ENCODE measurements around the gene PI4KB.
A peak's percentile ranks its signal among the peaks of the same experiment; 100 is the strongest.

The PI4KB gene

DNA sequence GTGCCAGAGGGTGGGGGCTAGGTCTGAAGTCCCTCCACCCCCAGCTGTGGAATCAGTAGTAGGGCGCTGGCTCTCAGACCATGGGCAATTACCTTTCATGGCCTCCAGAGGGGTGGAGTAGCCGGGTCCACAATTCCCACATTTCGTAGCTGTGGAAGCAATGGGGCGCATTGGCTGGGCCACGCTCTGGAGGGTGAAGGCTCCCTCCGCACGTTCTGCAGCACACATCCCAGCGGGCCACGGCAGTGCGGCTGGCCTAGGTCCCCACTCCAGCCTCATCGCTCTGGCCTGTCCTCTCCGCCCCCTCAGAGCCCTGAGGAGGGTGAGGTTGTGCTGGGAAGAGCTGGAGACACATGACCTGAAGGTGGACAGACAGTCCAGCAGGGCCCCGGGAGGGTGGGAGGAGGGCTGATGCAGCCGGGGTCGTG, 42.4 kb upstream of the PI4KB start:
- H3K27me3 Mint-ChIP-seq (ENCODE audit: low read depth) = no peaks in the 10 kb centered on the region
- no peak overlapping the region for H3K27ac Mint-ChIP-seq
- TF ChIP-seq, protein P1, sequence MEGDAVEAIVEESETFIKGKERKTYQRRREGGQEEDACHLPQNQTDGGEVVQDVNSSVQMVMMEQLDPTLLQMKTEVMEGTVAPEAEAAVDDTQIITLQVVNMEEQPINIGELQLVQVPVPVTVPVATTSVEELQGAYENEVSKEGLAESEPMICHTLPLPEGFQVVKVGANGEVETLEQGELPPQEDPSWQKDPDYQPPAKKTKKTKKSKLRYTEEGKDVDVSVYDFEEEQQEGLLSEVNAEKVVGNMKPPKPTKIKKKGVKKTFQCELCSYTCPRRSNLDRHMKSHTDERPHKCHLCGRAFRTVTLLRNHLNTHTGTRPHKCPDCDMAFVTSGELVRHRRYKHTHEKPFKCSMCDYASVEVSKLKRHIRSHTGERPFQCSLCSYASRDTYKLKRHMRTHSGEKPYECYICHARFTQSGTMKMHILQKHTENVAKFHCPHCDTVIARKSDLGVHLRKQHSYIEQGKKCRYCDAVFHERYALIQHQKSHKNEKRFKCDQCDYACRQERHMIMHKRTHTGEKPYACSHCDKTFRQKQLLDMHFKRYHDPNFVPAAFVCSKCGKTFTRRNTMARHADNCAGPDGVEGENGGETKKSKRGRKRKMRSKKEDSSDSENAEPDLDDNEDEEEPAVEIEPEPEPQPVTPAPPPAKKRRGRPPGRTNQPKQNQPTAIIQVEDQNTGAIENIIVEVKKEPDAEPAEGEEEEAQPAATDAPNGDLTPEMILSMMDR (IDR thresholded peaks at IDR 0.05; ENCODE audit: unreplicated experiment in 3 of 3) = no peak
- peaks cover 52% of the 10 kb centered on the region for H3K4me1 Mint-ChIP-seq
- peaks cover 32% of the 10 kb centered on the region for H3K36me3 Mint-ChIP-seq (ENCODE audit: low read depth)
- H3K4me3 Mint-ChIP-seq = no peak overlapping the region
- H3K9me3 Mint-ChIP-seq = no peaks in the 10 kb centered on the region

DNA sequence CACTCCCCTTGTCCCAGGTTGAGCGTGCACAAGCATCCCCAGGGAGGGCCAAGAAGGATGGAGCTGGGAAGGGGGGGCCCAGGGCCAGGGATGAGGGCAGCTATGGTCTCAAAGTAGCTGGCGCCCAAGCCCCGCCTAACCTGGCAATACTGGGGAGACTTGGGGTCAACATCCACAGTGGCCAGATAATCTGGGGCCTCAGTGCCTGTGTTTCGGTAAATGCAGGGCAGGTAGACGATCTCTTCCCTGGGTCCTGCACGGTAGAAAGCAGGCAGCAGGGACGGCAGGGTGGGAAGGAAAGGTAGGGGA, 42.0 kb upstream of the PI4KB start:
- Mint-ChIP-seq H3K9me3 (no peaks in the 10 kb centered on the region), H3K4me3 (no peak overlapping the region), H3K27me3 (ENCODE audit: low read depth) (no peaks in the 10 kb centered on the region), H3K27ac (no peak overlapping the region), H3K4me1 (peaks cover 52% of the 10 kb centered on the region), H3K36me3 (ENCODE audit: low read depth) (peaks cover 36% of the 10 kb centered on the region)
- TF ChIP-seq, protein P1 (IDR thresholded peaks at IDR 0.05; ENCODE audit: unreplicated experiment in 3 of 3) = no peak

DNA sequence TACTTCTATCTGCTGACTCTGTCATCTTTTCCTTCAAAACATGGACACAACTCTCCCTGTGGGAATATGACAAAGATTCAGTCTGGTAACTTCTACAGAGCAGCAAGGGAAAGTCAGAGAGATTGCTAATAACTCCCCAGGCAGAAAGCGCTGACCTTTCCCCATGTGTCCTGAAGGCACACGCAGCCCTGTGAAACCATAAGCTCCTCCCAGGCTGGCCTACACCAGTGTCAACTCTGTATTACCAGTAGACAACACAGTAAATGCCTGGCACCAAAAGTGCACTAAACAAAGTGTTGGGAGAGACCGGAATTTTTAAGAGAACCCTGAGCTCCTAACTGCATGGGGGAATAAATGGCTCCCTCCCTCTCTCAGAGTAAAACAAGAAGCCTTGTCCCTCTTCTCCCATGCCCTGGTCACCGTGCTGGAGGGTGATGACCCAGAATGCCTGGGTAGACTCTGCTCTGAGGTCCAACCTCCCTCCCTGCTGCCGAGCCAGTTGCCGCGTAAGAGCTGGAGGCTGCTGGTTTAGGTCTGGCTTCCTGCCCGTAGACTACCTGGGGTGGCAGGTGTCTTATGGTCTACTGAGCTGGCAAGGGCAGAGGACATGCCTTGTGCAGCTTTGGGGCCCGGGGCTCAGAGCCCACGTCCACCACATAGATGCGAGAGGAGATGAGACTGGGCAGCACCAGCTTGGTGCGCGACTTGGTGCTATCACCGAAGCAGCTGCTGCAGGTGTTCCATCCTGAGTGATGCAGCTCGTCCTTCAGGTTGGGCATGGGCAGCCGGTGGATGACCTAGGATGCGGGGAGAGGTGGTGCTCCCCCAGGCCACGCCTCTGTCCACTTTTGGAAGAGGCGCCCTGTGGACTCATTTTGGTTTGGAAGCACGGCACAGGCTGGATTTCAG, 41.4 kb upstream of the PI4KB start:
- Mint-ChIP-seq H3K4me1 (peaks cover 46% of the 10 kb centered on the region), H3K4me3 (peak overlapping the region in 1 of 3 experiments; percentile 30), H3K27me3 (ENCODE audit: low read depth) (no peaks in the 10 kb centered on the region), H3K36me3 (ENCODE audit: low read depth) (peaks cover 42% of the 10 kb centered on the region), H3K9me3 (peaks cover 5% of the 10 kb centered on the region), H3K27ac (peak overlapping the region; percentile 55 to 71 (median 62))
- TF ChIP-seq, protein P1 (IDR thresholded peaks at IDR 0.05; ENCODE audit: unreplicated experiment in 3 of 3) = no peak

DNA sequence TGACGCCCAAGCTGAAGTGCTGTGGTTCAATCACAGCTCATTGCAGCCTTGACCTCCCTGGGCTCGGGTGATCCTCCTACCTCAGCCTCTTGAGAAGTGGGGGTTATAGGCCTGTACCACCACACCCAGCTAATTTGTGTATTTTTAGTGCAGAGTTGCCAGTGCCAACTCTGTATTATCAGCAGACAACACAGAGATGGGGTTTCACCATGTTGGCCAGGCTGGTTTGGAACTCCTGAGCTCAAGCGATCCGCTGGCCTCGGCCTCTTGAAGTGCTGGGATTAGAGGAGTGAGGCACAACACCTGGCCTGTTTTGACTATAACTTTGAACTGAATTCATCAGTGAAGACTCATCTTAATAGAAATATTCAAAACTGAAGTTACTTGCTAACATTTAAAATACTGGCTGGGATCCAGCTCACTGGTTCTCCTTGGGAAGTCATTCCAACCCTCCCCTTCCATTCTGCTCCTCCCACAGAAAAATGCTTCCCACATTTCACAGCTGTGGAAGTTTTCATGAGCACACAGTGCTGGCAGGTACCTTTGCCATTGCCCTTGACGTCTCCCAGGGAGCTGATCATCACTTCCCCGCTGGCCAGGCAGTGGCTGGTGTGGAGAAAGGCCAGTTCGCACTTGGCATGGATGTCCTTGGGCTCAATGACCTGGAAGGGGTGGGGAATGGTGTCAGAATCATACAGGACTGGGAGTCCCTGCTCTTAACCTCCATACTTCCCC, 40.6 kb upstream of the PI4KB start:
- Mint-ChIP-seq H3K9me3 (peaks cover 12% of the 10 kb centered on the region), H3K4me3 (peak overlapping the region in 1 of 3 experiments; percentile 14), H3K4me1 (peaks cover 38% of the 10 kb centered on the region), H3K27ac (peak overlapping the region; percentile 55 to 71 (median 62)), H3K27me3 (ENCODE audit: low read depth) (no peaks in the 10 kb centered on the region), H3K36me3 (ENCODE audit: low read depth) (peaks cover 51% of the 10 kb centered on the region)
- TF ChIP-seq, protein P1 (IDR thresholded peaks at IDR 0.05; ENCODE audit: unreplicated experiment in 3 of 3) = no peak

DNA sequence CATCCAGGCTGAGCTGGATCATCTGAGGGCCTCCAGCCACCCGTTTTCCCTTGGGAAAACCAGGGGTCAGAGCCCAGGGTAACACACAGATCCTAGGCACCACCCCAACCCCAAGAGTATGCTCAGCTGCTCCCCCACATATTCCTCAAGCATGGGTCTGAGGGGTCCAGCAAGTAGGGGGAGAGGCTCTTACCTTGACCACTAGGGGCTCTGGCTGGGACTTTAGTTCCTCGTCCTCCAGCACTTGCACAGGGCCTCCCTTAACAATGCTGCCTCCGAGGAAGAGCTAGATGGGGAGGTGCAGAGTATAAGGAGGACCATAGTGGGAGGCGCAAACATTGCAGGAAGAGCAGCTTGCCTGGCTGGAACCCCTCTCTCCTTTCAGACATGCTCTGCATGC, 37.8 kb upstream of the PI4KB start:
- peaks cover 13% of the 10 kb centered on the region for H3K4me1 Mint-ChIP-seq

More for the DNA sequence above, 37.8 kb upstream of the PI4KB start:
- Mint-ChIP-seq H3K4me3 (no peak overlapping the region), H3K27me3 (ENCODE audit: low read depth) (no peaks in the 10 kb centered on the region), H3K9me3 (peaks cover 27% of the 10 kb centered on the region), H3K36me3 (ENCODE audit: low read depth) (peaks cover 73% of the 10 kb centered on the region), H3K27ac (no peak overlapping the region)
- TF ChIP-seq, protein P1 (IDR thresholded peaks at IDR 0.05; ENCODE audit: unreplicated experiment in 3 of 3) = no peak
